Medulla oblongata (tissue), 1 donor: ENCODE data around the gene PPP1R12B.
"Not testable (repeated sequence)": the region's sequence is repeated elsewhere in the genome, so short reads cannot be mapped to it uniquely, and the experiment has no call there.

Experiments used
- DNase-seq: peaks from one replicate; pipeline ENCODE4 v3.0.0-alpha.2; 2015; ENCODE audit errors: extremely low spot score

PPP1R12B gene

GRCh38 chr1:202488178-202488649 lies 139.7 kb downstream of the PPP1R12B start:
- DNase-seq: not testable (repeated sequence)

DNA sequence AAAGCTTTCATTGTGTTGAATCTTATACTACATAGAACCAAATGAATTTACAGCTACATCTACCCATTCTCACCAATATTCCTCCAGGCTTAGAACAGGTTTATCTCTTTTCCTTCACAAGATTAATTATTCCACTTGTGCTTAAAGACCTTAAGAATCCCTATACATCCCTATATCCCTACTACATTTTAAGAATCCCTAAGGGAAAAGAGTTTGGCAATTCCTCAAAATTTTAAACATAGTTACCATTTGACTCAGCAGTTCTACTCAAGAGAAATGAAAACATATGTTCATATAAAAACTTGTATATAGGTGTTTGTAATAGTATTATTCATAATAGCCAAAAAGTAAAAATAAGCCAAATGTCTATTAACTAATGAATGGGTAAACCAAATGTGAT lies 140.6 kb downstream of the PPP1R12B start:
- DNase-seq: not testable (repeated sequence)

DNA sequence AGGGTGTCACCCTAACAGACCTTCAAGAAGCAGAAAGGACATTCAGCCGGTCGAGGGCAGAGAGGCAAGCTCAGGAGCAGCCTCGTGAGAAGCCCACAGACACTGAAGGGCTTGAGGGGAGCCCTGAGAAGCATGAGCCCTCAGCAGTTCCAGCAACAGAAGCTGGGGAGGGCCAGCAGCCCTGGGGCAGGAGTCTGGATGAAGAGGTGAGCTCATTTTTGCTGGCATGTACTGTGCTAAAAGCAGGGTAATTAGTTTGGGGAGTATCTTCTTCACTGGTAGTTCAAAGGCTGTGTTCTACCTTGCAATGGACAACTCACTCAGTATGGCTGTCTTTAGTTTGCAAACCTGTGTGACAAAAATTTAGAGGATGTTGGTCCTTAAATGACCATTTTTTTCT lies 144.6 kb downstream of the PPP1R12B start:
- not testable (repeated sequence) for DNase-seq

GRCh38 chr1:202498542-202498941 lies 150.0 kb downstream of the PPP1R12B start:
- no peak for DNase-seq

- not testable (repeated sequence) for DNase-seq
These were observed 151.5 kb downstream of the PPP1R12B start for GRCh38 chr1:202499997-202500396.

- peak; percentile 66 for DNase-seq
These were observed 152.8 kb downstream of the PPP1R12B start for GRCh38 chr1:202501281-202501680.

GRCh38 chr1:202505356-202505755 lies 156.9 kb downstream of the PPP1R12B start:
- no peak for DNase-seq

DNA sequence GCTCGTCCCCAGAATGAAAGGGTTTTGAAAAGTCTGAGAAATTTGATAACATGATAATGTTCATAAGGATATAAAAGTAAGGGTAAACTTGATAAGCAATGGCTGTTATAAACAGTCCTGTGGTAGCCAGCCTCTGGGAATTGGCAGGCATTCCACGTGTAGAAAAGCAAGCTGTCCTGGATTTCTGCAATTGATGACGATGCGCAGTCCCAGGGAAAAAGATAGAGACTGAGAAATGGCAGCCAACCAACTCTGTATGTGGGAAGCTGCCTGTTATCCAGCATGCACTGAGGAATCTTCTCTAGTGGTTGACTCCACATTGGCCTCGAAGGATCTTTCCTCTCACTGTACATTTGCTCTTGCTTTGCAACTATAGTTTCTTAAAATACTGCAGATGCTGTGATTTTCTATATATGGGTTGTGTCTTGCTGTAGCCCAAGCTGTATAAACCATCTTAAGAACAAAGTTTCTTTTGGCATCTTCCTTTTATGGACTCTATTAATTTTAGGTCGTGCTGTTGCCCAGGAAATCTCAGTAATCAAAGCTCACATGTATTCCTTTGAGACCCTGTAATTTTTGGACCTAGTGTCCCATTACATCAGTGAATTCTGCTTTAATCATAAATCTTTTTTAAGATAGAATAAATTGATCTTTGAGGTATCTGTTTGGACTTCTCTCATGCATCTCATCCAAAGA lies 157.5 kb downstream of the PPP1R12B start:
- DNase-seq: peak; percentile 48

DNA sequence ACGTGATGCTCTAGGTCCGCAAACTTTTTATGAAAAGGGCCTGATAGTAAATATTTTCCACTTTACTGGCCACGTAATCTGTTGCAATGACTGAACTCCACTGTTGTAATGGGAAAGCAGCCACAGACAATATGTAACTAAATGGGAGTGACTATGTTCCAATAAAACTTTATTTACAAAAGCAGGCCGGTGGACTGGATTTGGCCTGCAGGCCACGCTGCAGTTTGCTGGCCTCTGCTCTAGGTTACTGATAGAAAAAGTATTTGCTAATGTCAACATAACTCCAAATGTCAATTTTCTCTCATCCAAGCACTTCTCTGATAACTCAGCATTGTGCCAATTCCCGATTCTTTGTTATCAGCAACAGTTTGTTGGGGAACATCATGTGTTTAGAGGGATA lies 160.4 kb downstream of the PPP1R12B start:
- DNase-seq: not testable (repeated sequence)

- DNase-seq: not testable (repeated sequence)
These were observed 165.4 kb downstream of the PPP1R12B start for GRCh38 chr1:202513875-202514274.

DNA sequence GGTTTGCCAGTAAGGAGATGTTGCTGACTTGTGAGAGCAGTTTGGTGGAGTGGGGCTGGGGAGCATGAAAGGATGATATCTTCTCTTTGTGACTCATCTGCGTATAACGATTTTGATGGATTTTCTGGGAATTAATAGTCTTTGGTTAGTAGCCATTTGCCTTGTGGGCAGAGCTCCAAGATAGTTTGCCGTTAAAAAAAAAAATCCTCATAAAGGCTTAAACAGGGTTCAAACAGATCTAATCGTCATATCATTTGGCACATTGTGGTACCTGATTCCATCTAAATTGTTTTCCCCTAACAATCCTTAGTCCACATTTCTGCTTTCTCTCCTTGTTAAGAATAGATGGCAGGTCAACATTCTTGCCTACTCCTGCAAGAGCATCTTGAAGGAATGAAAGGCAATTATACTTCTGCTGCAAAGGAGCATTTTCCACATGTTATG lies 168.0 kb downstream of the PPP1R12B start:
- no peak for DNase-seq

- not testable (repeated sequence) for DNase-seq
These were observed 168.6 kb downstream of the PPP1R12B start for GRCh38 chr1:202517146-202517545.

GRCh38 chr1:202518180-202518579 lies 169.7 kb downstream of the PPP1R12B start:
- not testable (repeated sequence) for DNase-seq

- not testable (repeated sequence) for DNase-seq
These were observed 170.4 kb downstream of the PPP1R12B start for GRCh38 chr1:202518905-202519304.

DNA sequence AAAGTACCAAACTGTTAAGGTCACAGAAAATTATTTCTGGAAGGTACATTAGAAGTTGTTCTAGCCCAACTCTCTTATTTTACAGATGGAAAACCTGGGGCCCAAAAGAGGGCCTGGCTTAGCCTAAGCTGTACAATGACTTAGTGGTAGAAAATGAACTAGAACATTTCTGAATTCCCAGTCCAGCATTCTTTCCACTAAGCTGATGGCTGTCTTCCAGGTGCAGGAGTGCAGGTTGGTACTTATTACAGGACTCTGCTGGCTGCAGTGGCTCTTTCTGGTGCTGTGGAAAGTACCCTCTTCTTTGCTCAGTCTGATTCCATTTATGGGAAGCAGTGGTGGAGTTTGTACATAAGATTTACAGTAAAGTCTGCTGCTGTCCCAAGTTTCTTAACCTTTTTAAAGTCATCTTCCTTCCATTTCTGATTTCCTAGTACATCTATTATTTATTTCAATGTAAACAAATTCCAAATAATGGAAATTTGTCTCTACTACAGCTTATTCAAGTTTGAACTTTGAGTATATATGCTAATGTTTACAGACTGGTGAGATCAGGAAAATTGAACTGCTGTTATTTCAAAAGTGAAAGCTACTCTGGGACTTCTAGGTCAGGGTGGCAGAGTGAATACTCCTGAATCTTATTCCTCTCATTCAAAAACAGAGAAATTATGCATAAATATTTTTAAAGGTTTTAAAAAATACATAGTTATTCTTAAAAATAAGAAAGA lies 171.8 kb downstream of the PPP1R12B start:
- DNase-seq: not testable (repeated sequence)

DNA sequence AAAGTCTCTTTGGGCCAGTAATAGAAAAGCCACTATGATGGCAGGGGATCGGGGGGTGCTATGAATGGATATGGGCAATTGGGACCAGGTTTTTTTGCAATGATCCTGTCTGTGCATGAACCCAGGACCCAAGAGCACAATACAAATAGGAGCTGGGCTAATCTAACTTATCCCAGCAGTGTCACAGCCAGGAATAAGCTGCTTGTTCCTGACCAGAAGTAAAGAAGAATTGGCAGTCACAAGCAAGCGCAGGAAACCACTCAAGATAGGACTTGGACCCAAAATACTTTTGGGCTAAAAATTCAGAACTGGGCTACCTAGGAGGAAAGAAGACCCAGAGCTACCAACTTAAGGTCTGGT lies 172.3 kb downstream of the PPP1R12B start:
- not testable (repeated sequence) for DNase-seq

- not testable (repeated sequence) for DNase-seq
These were observed 173.0 kb downstream of the PPP1R12B start for GRCh38 chr1:202521484-202521883.

DNA sequence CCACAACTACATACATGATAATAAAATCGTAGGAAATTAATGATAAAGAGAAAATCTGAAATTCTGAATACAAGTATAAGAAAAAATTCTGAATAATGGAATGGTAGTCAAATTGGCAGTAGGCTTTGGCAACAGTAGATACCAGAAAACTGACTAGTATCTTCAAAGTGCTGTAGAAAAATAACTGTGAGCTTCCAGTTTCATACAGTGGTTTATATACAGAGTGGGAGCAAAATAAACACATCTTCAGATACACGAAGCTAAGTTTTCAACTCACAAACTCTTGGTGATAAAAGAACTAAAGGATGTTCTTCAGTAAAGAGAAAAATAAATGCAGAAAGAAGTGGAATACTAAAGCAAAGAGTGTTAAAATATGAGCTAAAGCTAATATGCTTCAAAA lies 173.4 kb downstream of the PPP1R12B start:
- no peak for DNase-seq

- DNase-seq: not testable (repeated sequence)
These were observed 177.6 kb downstream of the PPP1R12B start for GRCh38 chr1:202526056-202526455.

DNA sequence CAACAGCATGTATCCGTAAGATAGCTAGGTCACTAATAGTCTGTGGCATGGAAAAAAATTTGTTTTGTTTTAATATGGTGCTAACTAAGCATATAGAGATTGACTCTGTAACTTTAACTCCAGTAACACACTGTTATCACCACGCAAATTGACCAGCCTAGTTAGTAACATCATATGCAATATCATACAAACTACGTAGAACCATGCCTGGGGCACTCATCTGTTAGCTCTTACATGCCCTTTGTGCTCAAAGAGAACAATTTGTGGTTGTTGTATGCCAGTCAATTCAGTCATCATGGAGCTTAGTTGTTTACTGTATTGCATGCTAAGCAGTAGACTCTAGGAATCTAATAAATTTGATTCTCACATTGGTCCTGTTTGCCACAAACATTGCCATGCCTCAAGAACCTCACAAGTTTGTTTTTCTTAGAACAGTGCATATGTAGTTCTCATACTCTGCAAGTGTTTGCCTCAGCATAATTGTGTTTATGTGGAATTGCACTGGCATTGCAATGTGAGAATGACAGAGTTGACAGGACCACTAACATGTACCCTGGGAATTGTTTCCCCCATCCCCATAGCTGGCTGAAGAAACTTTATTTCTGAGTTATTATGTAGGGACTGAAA lies 179.7 kb downstream of the PPP1R12B start:
- DNase-seq: not testable (repeated sequence)

DNA sequence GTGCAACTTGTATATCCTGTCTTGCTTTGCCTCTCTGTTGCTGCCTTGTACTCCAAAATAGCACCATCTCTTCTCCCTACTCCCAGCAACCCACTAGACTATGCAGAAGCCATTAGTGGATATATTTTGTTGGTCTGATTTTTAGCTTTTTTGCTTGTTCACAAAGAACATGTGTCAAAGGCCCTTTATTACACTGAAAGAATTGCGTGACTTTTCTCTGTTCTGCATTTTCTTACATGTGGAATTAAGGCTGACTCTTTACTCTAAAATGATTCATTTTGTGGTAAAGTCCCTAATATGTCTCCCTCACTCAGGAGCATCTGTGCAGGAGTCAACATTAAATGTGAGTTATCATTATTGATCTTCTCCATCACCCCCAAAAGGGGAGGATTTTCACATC lies 182.2 kb downstream of the PPP1R12B start:
- DNase-seq: not testable (repeated sequence)

DNA sequence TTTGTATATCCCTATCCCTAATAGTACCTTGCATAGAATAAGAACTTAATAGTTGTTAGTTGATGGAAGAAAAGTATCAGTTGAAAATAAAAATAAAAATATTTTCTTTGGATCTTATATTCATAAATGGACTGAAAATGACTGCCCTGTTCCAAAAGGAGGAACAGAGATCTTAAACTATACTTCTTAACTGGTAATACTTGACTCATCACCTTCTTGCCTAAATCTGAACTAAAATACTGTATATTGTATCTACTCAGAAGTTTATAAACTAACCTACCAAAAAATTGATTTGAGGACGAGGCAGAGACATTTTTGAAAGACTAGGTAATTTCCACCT lies 182.9 kb downstream of the PPP1R12B start:
- no peak for DNase-seq
